ENCODE data around the gene PAXIP1.
"Not testable (repeated sequence)": the region's sequence is repeated elsewhere in the genome, so short reads cannot be mapped to it uniquely, and the experiment has no call there.

The PAXIP1 gene

GRCh38 chr7:154937837-154938236 lies 65.1 kb downstream of the PAXIP1 start:
- Histone ChIP-seq H4K8ac (ENCODE audit: low read depth, low read length) (no peak overlapping the region), H2BK12ac (ENCODE audit: low read length) (no peak overlapping the region), H4K91ac (ENCODE audit: low read depth, low read length) (no peak overlapping the region), H2BK120ac (ENCODE audit: insufficient read depth, low read length, poor library complexity) (no peak overlapping the region), H3K14ac (ENCODE audit: low read length) (no peak overlapping the region), H3K18ac (ENCODE audit: low read length) (no peak overlapping the region), H3K27ac (ENCODE audit: low read depth, low read length) (no peak overlapping the region), H2AFZ (ENCODE audit: insufficient read depth, low read length, poor library complexity) (no peak overlapping the region), H3K36me3 (ENCODE audit: control insufficient read depth in 1 of 2, insufficient read depth in 2 of 2, low read length in 2 of 2) (no peaks in the 10 kb centered on the region), H3K9me3 (ENCODE audit: insufficient read depth, low read depth, low read length) (peaks cover 10% of the 10 kb centered on the region), H3K4me2 (ENCODE audit: low read length) (no peak overlapping the region), H3K27me3 (ENCODE audit: insufficient read depth, low read length) (no peaks in the 10 kb centered on the region), H3K9ac (ENCODE audit: low read length) (no peak overlapping the region), H2AK5ac (ENCODE audit: low read length) (no peak overlapping the region), H3K4me3 (ENCODE audit: low read depth, low read length) (no peak overlapping the region), H3K23ac (ENCODE audit: low read length) (no peak overlapping the region), H4K12ac (ENCODE audit: low read depth, low read length) (no peak overlapping the region), H3K79me2 (ENCODE audit: control insufficient read depth, insufficient read depth, low read length, poor library complexity) (no peaks in the 10 kb centered on the region), H3K4me1 (ENCODE audit: control insufficient read depth in 1 of 2, insufficient read depth in 2 of 2, low read length in 2 of 2) (no peaks in the 10 kb centered on the region), H3K4ac (ENCODE audit: low read depth, low read length) (no peak overlapping the region), H2BK5ac (ENCODE audit: low read depth, low read length, poor library complexity) (no peak overlapping the region), H3K79me1 (ENCODE audit: low read length) (no peaks in the 10 kb centered on the region)
- WGBS (ENCODE audit: extremely low coverage, insufficient coverage, insufficient read length), result no CpG with 5 or more reads among the region's 1 CpG
- DNase-seq, result no peak

- not testable (repeated sequence) for H3K36me3 ChIP-seq (ENCODE audit: control insufficient read depth in 1 of 2, insufficient read depth in 2 of 2, low read length in 2 of 2); DNase-seq; H3K4ac ChIP-seq (ENCODE audit: low read depth, low read length); H3K27ac ChIP-seq (ENCODE audit: low read depth, low read length); H3K18ac ChIP-seq (ENCODE audit: low read length); H3K23ac ChIP-seq (ENCODE audit: low read length); H3K79me1 ChIP-seq (ENCODE audit: low read length); H2BK12ac ChIP-seq (ENCODE audit: low read length); H2BK120ac ChIP-seq (ENCODE audit: insufficient read depth, low read length, poor library complexity); H3K4me1 ChIP-seq (ENCODE audit: control insufficient read depth in 1 of 2, insufficient read depth in 2 of 2, low read length in 2 of 2); H3K79me2 ChIP-seq (ENCODE audit: control insufficient read depth, insufficient read depth, low read length, poor library complexity); H3K4me3 ChIP-seq (ENCODE audit: low read depth, low read length); H3K9ac ChIP-seq (ENCODE audit: low read length); H4K8ac ChIP-seq (ENCODE audit: low read depth, low read length); H3K4me2 ChIP-seq (ENCODE audit: low read length); H2AFZ ChIP-seq (ENCODE audit: insufficient read depth, low read length, poor library complexity); H3K27me3 ChIP-seq (ENCODE audit: insufficient read depth, low read length); H2BK5ac ChIP-seq (ENCODE audit: low read depth, low read length, poor library complexity); H2AK5ac ChIP-seq (ENCODE audit: low read length); H4K91ac ChIP-seq (ENCODE audit: low read depth, low read length); H4K12ac ChIP-seq (ENCODE audit: low read depth, low read length); H3K14ac ChIP-seq (ENCODE audit: low read length)
- H3K9me3 ChIP-seq (ENCODE audit: insufficient read depth, low read depth, low read length), result peaks cover 13% of the 10 kb centered on the region
- no CpG with 5 or more reads among the region's 5 CpGs for WGBS (ENCODE audit: extremely low coverage, insufficient coverage, insufficient read length)
Measured at GRCh38 chr7:154934353-154934952, 68.5 kb downstream of the PAXIP1 start.

DNA sequence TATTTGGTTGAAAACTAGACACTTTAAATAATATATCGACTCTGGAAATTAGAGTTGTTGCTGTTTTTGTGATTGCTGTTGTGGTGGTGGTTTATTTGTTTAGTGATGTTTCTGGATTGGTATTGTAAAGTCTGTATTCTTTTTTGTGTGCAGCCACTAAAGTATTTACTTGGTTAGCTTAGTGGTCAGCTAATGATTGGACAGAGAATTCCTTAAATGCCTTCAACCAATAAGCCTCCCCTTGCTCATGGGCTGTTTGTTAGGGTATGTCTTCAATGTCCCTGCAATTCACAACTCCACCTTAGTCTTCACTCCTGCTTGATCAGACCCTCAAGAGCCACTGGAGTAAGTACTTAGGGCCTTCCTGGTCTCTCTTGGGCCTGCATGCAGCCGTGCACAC lies 71.0 kb downstream of the PAXIP1 start:
- no CpG with 5 or more reads among the region's 2 CpGs for WGBS (ENCODE audit: extremely low coverage, insufficient coverage, insufficient read length)
- Histone ChIP-seq H4K12ac (ENCODE audit: low read depth, low read length) (no peak overlapping the region), H3K18ac (ENCODE audit: low read length) (no peak overlapping the region), H3K9ac (ENCODE audit: low read length) (no peak overlapping the region), H2AK5ac (ENCODE audit: low read length) (no peak overlapping the region), H2BK120ac (ENCODE audit: insufficient read depth, low read length, poor library complexity) (no peak overlapping the region), H3K4me3 (ENCODE audit: low read depth, low read length) (no peak overlapping the region), H3K79me2 (ENCODE audit: control insufficient read depth, insufficient read depth, low read length, poor library complexity) (no peaks in the 10 kb centered on the region), H3K36me3 (ENCODE audit: control insufficient read depth in 1 of 2, insufficient read depth in 2 of 2, low read length in 2 of 2) (no peaks in the 10 kb centered on the region), H2AFZ (ENCODE audit: insufficient read depth, low read length, poor library complexity) (no peak overlapping the region), H3K27ac (ENCODE audit: low read depth, low read length) (no peak overlapping the region), H3K23ac (ENCODE audit: low read length) (no peak overlapping the region), H3K27me3 (ENCODE audit: insufficient read depth, low read length) (no peaks in the 10 kb centered on the region), H3K9me3 (ENCODE audit: insufficient read depth, low read depth, low read length) (peaks cover 13% of the 10 kb centered on the region), H3K4me1 (ENCODE audit: control insufficient read depth in 1 of 2, insufficient read depth in 2 of 2, low read length in 2 of 2) (no peaks in the 10 kb centered on the region), H2BK12ac (ENCODE audit: low read length) (no peak overlapping the region), H4K8ac (ENCODE audit: low read depth, low read length) (no peak overlapping the region), H3K4me2 (ENCODE audit: low read length) (no peak overlapping the region), H3K79me1 (ENCODE audit: low read length) (no peaks in the 10 kb centered on the region), H3K4ac (ENCODE audit: low read depth, low read length) (no peak overlapping the region), H3K14ac (ENCODE audit: low read length) (no peak overlapping the region), H4K91ac (ENCODE audit: low read depth, low read length) (no peak overlapping the region), H2BK5ac (ENCODE audit: low read depth, low read length, poor library complexity) (no peak overlapping the region)
- DNase-seq, result no peak

GRCh38 chr7:154929006-154929726 lies 73.8 kb downstream of the PAXIP1 start:
- Histone ChIP-seq H3K27ac (ENCODE audit: low read depth, low read length) (no peak overlapping the region), H3K79me1 (ENCODE audit: low read length) (no peaks in the 10 kb centered on the region), H2AK5ac (ENCODE audit: low read length) (no peak overlapping the region), H3K79me2 (ENCODE audit: control insufficient read depth, insufficient read depth, low read length, poor library complexity) (no peaks in the 10 kb centered on the region), H3K9ac (ENCODE audit: low read length) (no peak overlapping the region), H4K12ac (ENCODE audit: low read depth, low read length) (no peak overlapping the region), H3K14ac (ENCODE audit: low read length) (no peak overlapping the region), H4K8ac (ENCODE audit: low read depth, low read length) (peak overlapping the region; percentile 87), H2AFZ (ENCODE audit: insufficient read depth, low read length, poor library complexity) (no peak overlapping the region), H3K4me1 (ENCODE audit: control insufficient read depth in 1 of 2, insufficient read depth in 2 of 2, low read length in 2 of 2) (no peaks in the 10 kb centered on the region), H3K18ac (ENCODE audit: low read length) (no peak overlapping the region), H2BK12ac (ENCODE audit: low read length) (no peak overlapping the region), H3K23ac (ENCODE audit: low read length) (no peak overlapping the region), H4K91ac (ENCODE audit: low read depth, low read length) (no peak overlapping the region), H3K27me3 (ENCODE audit: insufficient read depth, low read length) (no peaks in the 10 kb centered on the region), H3K36me3 (ENCODE audit: control insufficient read depth in 1 of 2, insufficient read depth in 2 of 2, low read length in 2 of 2) (no peaks in the 10 kb centered on the region), H2BK120ac (ENCODE audit: insufficient read depth, low read length, poor library complexity) (no peak overlapping the region), H3K4me3 (ENCODE audit: low read depth, low read length) (no peak overlapping the region), H2BK5ac (ENCODE audit: low read depth, low read length, poor library complexity) (no peak overlapping the region), H3K4me2 (ENCODE audit: low read length) (no peak overlapping the region), H3K4ac (ENCODE audit: low read depth, low read length) (no peak overlapping the region), H3K9me3 (ENCODE audit: insufficient read depth, low read depth, low read length) (peaks cover 7% of the 10 kb centered on the region)
- no CpG with 5 or more reads among the region's 9 CpGs for WGBS (ENCODE audit: extremely low coverage, insufficient coverage, insufficient read length)
- no peak for DNase-seq
